Measurements from ENCODE around the gene SPINK8.

DNA sequence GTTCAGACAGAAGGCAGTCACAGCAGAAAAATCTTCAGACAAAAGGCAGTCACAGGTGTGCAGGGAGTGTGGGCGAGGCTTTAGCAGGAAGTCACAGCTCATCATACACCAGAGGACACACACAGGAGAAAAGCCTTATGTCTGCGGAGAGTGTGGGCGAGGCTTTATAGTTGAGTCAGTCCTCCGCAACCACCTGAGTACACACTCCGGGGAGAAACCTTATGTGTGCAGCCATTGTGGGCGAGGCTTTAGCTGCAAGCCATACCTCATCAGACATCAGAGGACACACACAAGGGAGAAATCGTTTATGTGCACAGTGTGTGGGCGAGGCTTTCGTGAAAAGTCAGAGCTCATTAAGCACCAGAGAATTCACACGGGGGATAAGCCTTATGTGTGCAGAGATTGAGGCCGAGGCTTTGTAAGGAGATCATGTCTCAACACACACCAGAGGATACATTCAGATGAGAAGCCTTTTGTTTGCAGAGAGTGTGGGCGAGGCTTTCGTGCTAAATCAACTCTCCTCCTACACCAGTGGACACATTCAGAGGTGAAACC lies 65.0 kb downstream of the SPINK8 start:
- TF ChIP-seq, protein P1, sequence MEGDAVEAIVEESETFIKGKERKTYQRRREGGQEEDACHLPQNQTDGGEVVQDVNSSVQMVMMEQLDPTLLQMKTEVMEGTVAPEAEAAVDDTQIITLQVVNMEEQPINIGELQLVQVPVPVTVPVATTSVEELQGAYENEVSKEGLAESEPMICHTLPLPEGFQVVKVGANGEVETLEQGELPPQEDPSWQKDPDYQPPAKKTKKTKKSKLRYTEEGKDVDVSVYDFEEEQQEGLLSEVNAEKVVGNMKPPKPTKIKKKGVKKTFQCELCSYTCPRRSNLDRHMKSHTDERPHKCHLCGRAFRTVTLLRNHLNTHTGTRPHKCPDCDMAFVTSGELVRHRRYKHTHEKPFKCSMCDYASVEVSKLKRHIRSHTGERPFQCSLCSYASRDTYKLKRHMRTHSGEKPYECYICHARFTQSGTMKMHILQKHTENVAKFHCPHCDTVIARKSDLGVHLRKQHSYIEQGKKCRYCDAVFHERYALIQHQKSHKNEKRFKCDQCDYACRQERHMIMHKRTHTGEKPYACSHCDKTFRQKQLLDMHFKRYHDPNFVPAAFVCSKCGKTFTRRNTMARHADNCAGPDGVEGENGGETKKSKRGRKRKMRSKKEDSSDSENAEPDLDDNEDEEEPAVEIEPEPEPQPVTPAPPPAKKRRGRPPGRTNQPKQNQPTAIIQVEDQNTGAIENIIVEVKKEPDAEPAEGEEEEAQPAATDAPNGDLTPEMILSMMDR (IDR thresholded peaks at IDR 0.05) = no peak
- TF ChIP-seq POLR2A (IDR thresholded peaks at IDR 0.05) = no peak

All from right lobe of liver (tissue), 4 donors.